Occipital lobe (tissue), 2 donors: ENCODE results near the gene KCND1. TPM values are rescaled to one million over a fixed set of nuclear protein-coding genes. Genes with fewer than 3 reads are reported as not detected.

Source experiments
- DNase-seq: peaks from one replicate; lab custom pipeline; 2025; lab: John Stamatoyannopoulos, UW
- total RNA-seq: library from RNA; depleted of rRNA; stranded (reverse); fragments of >200 nt; gene quantifications from one replicate; pipeline ENCODE4 v1.2.3, GENCODE V29; 2014

Gene KCND1
- total RNA-seq, 1 donor from 2014 or later: 1.1 TPM

DNA sequence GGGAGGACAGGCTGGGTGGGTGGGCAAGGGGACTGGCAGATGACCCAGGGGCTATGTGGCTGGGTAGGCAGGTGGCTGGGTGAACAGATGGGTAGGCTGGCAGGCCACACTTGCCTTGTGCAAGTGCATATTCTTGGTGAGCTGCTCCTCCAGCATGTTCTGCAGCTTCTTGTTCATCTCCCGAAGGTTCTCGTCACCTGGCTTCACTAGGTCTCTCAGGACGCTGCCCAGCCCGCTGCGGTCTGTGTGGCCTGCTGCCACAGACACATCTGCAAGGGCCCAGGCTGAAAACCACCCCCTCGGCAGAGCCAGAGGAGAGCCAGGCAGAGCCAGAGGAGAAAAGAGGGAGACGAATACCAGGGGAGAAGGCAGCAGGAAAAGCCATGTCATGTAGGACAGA, 3.4 kb upstream of the KCND1 start:
- no peak for DNase-seq

DNA sequence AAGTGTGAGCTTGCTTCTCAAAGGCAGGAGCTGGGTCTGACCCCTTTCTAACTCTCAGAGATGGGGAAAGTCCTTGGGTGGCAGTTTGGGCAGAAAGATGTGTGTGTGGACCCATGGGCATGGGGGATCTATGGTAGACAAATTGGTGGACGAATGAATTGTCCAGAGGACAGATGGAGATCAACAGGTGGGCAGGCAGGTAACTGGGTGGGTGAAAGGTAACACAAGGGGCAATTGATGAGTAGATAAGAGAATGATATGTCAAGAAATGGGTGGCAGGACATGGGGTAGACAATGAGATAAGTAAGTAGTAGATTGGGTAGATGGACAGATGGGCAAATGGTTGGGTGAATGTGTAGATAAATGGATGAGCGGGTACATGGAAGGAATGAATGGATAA, 2.9 kb upstream of the KCND1 start:
- no peak for DNase-seq

DNA sequence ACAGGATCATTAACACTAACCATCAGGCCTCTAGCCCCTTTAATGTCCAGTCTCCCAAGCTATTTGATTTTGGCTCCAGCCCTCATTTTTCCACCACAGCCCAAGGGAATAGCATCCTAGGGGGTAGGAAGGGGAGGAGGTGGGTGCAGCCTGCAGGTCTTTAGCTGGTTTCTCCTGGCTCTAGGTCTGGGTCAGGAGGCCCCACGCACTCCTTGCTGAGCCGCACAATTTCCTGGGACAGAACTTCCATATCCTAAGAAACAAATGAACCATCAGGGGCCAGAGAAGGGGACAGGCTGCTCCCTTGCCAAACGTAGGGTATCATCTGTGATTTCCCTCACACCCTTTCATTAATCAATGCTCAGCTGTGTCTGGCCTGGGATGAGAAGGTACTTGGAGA, 2.4 kb upstream of the KCND1 start:
- no peak for DNase-seq

DNA sequence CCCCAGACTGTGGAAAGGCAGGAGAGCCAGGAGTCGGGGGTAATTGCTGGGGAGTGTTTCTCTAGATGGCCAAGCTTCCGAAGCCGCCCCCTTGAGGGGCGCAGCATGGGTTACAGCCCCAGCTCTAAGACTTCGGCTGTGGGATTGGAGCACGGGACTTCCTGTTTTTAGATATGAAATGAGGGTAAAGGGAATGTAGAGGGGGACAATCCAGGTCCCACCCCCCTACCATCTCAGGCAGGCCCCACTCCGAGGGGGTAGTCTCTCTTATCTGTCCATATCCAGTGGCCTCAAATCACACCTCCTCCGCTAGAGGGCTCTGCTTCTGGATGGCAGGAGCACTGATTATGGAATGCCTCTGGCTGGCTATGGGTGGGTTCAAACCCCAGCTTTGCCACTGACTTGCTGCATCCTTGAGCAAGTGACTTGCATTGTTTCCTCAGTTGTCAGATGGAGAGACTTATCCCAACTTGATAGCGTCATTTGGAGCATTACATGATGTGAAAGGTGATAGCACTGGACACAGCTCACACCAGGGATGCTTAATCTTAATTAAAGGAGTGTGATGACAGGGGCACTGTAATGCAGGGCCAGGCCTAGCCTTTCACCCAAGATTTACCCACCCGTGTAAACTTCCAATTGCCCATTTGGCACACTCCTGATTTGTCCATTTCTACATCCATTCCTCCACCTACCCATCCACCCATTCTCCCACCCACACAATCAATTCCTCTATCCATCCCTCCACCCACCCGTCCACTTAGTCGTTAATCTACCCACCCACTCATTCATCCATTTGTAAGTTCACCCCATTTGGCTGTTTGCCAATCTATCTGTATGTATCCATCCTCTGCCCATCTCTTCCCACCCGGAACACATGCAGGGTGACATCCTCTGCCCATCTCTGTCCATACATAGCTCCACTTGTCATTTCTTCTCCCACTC, 848 bp upstream of the KCND1 start:
- DNase-seq: no peak

DNA sequence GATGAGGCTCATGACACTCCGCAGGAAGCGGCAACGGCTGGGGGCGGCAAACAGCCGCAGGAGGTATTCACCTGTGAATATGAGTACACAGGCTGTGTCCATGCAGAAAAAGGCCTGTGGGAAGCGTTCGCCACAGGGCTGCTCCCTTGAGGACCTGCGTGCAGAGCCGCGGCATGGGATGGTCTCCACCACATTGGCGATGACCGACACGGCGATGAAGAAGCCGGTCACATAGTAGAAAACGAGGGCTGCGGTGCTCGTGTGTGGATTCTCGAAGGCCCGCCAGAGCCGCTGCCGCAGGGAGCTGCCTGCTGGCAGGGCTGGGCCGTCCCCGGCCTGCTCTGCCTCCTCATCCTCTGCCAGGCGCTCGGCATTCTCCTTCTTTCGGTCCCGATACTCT, 2.2 kb downstream of the KCND1 start:
- no peak for DNase-seq

DNA sequence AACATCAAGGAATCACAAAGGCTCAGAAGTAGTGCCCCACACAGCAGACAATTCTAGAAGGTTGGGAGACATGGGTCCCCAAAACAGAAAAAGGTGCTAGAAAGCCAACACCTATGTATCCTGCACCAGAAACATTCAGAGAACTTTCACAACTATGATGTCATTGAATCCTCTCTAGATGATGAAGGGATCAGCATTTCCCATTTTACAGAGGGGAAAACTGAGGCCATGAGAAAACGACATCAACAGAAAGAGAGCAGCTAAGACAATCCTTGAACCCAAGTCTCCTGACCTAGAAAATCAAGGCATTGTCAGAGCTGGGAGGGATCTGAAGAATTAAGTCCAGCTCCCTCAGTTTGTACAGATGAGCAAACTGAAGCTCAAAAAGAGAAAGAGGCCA, 3.3 kb downstream of the KCND1 start:
- no peak for DNase-seq

DNA sequence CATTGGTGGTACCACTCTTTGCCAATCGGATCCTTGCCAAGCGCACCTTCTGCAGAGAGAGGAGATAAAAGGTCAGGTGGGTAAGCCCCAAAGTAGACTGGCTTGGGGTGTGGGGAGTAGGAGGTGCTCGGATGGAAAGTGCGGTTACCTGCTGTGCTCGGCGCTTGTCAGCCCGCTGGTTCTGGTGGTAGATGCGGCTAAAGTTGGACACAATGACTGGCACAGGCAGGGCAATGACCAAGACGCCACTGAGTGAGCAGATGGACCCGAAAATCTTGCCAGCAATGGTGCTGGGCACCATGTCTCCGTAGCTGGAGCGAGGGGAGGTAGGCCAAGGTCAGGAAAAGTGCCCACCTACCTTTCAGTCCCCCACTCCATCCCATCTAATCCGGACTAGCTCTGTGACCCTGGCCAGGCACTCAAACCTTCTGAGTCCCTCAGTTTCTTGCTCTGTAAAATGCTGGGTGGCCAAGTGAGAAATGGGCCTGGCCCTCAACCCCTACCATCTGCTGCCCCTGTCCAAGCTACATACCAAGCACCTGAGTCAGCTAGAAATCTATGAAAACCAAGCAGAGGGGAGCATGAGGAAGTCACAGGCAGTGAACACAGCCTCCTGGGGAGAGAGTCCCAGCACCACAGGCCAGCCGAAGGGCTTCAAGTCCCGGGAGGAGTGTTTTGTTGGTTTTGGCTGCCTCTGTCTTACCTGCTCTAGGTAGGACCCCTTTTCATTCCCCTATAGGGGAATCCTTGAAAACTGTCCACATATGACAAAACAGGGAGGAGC, 4.7 kb downstream of the KCND1 start:
- no peak for DNase-seq

DNA sequence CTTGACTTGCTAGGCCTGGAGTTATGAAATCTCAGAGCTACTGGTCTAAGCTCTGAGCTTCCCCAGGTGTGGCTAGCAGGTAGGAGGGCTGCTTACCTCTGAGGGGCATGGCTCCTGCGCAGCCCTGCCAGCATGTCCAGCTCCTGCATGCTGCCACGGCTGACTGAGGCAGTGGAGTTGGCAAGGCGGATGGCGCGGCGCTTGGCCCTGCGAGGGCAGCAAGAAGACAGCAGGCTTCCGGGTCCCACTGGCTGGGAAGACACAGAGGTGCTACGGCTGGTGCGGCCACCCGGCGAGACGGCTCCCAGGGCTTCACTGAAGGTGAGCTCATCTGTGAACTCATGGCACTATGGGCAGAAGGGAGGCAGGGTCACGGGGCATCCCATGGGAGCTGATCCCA, 5.7 kb downstream of the KCND1 start:
- no peak for DNase-seq

DNA sequence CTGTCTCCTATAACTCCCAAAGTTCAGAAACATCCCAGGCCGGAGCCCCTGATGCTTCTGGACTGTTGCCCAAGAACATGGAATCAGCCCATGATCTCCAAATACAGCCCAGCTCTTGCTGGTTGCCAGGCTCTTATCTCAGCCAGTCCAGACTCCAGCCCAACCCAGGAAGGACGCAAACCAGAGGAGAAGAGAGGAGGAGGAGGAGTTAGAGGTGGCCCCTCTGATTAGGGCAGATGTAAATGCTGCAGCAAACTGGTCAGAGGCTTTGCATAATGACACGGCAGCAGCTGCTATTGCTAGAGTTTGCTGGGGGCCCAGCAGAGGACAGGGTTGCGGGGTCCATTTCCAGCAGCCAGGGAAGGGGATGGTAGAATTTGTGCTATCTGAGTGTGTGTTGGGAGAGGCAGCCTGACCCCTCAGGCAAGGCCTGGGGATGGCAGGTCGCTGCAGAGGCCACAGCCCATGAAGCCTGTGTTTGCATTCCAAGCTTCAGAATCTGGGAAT, 10.0 kb downstream of the KCND1 start:
- DNase-seq: no peak

DNA sequence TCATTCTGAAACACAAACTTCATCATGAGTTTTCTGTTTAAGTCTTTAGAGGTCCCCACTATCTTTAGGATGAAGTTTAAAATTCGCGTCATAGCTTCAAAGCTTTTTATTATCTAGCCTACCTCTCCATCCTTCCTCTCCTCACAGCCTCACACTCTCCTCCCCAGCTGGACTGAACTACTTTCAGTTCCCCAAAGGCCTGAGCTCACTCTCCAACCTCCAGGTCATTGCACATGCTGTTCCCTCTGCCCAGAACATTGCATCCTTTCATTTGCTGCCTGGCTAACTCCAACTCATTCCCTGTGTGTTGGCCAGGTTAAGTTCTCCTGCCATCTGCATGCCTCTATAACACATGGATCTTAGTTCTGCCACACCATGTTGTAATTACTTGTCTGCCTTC, 11.4 kb downstream of the KCND1 start:
- DNase-seq: no peak

DNA sequence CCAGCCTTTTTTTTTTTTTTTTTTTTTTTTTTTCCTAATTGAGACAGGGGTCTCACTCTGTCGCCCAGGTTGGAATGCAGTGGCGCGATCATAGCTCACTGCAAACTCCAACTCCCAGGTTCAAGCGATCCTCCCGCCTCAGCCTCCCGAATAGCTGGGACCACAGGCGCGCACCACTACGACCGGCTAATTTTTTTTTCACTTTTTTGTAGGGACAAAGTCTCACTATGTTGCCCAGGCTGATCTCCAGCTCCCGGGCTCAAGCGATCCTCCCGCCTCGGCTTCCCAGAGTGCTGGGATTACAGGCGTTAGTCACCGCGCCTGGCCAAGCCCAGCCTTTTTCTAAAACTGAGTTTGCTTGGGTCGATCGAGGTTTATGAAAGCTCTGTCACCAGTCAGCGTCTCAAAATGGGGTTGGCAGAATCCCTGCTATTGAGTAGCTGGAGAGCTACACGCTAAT, 13.0 kb downstream of the KCND1 start:
- no peak for DNase-seq

DNA sequence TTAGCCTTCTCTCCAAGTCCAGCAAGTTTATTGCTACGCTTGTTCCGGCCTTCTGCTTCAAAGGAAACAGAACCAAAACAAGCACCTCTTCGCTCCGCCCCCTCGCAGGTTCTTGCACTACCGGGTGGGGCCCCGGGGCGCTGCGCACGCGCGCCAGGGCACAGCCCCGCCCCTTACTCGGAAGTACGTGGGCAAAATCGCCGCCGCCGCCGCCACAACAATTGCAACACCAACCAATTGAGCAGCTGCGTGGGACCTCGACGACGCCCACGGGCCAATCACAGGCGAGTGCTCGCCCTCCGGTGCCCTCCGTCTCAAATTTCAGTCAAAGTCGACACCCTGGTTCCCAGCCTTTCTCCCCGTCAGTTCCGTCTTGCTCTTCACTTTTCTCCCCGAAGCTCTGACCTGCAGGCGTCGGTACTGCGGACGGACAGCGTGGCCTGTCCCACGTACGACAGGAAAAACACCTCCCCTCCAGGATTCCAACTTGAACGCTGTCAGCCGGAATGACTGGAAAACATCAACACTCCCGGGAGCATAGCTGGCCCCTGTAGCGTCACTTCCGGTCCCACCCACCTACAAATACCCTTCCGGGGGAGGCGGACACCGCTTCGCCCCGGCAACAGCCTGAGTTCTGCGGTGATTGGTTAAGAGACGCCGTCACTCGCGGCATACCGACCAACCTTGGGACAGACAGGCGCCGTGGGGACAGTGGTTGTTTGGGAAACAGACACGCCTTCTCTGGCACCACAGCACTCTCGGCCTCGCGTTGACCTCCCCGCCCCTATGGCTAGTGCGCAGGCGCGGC, 13.6 kb downstream of the KCND1 start:
- peak; percentile 90 for DNase-seq

DNA sequence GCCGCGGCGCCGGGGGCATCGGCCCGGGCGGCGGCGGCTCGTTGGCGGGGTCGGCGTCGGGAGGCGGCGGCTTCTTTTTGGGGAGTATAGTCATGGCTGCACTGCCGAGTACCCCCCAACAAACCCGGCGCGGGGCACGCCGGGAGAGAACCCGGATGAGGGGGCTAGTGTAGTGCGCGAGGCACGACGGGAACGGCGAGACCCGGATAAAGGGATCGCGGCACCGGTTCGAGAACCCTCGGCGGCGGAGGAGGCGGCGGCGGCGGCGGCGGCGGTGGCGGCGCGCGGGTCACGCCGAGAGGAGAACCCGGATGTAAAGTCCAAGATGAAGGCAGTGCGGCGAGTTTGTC, 14.2 kb downstream of the KCND1 start, which contains the start of gene OTUD5:
Gene OTUD5 (minus strand): TSS at position 131 of the 350 bp plus-strand sequence. CDS start 37 bp downstream, at position 94.
- no peak for DNase-seq

DNA sequence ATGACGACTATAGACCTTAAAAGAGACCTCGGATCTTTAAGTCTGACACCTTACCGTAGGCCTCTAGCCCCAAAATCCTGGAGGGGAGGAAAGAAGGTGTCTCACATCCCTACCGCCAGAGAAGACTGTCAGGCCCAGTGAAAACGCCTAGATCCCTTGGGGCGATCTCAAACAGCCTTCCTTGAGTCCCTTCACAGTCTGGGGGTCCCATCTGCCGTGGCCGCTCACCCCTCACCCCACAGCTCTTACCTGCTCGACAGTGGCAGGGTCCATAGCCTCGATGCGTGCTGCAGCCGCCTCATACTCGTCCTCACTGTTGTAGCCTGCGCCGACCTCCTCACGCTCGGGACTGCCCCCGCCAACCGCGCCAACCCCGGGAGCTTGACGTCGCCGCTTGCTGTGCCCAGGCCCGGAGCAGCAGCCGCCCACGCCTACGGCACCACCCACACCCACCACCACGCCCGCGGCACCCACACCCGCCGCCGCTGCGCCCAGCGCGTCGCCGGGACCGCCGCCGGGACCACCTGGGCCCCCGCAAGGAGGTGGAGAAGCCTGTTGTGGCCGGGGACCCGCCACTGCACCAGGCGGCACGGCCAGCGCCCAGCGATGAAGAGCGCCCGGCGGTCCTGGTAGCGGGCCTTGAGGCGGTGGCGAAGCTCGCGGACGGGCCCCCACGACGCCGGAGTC, 14.8 kb downstream of the KCND1 start:
- no peak for DNase-seq

DNA sequence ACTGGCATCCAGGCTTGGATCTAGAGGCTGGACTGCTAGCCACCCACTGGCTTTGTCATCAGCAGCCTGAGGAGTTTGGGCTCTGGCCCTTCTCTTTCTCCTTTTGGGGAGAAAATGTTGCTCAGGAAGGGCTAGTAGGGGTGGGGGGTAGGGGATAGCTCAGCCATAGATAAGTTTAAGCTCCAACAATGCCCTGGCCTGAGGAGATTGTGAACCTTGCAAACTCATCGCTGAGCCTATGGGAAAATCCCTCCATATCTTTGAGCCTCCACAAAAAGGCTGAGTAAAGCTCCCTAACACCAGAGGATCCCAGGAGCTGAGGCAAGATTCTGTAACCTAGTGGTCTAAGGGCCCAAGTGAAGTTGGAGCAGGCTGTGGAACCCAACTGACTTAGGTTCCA, 23.1 kb downstream of the KCND1 start:
- no peak for DNase-seq

DNA sequence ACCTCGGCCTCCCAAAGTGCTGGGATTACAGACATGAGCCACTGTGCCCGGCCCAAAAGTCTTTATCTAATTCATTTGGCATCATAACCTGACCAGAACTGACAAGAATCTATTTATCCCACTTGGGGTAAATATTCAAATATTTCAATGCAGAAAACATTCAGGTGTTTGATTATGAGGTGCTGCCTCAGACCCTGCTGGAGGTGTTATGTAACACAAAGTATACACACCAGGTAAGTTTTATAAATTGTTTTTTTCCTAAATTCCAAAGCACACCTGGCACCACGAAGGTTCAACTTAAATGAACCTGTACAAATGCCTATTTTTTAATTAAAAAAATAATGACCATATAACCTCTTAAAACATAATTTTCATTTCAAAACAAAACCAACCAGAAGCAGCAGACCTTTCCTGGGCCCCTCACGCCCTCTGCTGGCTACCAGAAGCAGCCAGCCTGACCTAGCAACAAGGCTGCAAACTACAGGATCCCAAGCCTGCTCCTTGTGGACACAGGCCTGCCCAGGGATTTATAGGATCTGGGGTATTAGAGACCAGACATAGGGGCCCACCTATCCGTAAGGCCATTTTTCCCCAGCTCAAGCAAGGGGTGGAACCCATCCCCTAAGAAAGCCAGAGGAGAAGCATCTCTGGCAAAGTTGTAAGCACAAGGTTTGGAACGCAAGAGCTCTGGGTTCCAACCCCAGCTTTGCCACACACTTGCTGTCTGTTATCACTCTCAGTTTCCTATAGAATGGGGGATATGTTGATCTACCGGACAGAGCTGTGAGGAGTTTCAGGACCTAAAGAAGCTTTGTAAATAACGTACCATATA, 25.9 kb downstream of the KCND1 start:
- DNase-seq: no peak

DNA sequence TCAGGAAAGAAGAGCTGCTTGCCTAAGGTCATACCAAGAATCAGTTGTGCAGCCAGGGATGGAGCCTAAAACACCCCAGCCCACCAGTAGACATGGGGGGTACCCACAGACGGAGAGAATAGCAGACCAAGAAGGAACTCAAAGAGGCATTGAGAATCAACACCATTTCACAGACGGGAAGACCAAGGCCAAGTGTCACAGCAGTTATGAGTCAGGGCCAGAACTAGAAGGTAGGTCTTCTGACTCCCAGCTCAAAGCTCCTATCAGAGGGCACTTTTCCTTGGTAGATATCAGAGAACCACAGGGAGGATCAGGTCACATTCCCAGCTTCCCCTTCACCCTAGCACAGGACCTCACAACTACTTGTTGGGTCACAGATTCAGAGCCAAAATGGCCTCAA, 28.7 kb downstream of the KCND1 start:
- DNase-seq: no peak

DNA sequence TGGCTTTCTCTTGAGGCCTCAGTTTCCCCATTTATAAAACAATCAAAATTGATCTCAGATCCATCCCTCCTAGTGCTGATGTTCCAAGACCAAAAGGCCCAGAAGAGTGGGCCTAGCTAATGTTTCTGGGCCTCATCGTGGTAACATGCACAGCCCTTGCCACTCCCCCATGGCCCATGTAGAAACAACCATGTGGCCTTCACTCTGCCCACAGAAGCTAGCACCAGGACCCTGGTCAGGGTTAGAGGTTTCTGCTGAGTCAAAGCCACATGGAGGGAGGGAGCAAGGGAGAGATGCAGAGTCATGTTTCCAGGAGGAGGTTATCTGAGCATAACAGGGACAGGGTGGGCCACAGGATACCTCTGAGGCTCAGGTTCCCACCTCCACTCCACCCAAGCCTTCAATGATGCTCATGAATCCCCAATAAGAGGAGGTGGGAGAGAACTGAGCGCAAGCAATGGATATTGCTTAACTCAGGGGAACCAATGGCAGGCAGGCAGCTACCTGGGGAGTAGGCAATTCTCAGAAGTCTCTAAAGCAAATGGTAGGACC, 31.2 kb downstream of the KCND1 start:
- DNase-seq: no peak

DNA sequence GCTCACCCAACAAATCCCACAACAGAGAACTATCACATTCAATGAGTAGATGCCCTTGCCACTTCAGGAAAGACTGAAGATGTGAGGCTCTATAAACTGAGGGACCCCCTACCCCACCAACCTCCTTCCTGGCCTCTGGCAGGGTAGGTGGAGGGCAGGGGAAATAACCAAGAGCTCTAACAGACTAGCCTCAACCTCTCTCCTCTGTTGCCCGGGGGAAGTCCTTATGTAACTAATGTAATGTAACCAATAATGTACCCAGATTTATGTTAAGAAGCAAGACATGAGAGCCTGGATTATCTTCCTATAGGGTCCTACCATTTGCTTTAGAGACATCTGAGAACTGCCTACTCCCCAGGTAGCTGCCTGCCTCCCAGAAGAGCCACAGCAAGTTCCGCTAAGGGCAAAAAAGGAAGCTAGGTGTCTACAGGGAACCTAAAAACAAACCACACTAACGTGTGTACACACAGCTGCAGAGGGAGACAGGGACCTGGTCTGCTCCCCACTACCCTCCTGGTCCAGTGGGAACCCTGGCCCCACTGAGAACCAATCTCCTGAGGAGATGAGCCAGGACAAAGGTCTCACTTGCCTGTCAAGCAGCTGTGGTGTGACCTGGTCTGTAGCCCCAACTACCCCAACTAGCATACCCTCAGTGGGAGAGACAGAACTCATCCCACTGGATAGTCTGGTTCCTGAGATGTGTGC, 32.0 kb downstream of the KCND1 start:
- no peak for DNase-seq
